Measurements from ENCODE around the gene ARHGAP42. TPM values are rescaled to one million over a fixed set of nuclear protein-coding genes. Genes with fewer than 3 reads are reported as not detected.

The ARHGAP42 gene
- total RNA-seq, 2 experiments from 2014 or later, result not detected

DNA sequence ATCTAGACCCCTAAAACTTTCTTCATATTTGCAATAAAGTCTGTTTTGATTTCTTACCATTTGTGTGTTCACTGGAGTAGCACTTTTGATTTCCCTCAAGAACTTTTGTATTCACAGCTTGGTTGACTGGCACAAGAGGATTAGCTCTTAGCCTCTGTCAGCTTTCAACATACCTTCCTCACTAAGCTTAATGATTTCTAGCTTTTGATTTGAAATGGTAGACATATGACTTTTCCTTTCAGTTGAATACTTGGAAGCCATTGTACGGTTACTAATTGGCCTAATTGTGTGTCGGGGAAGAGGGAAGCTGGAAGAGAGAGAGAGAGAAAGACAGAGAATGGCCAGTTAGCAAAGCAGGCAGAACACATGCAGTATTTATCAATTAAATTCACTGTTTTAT, 180.5 kb downstream of the ARHGAP42 start:
- Mint-ChIP-seq H3K4me3 (no peak overlapping the region), H3K27ac (no peak overlapping the region), H3K4me1 (ENCODE audit: low read depth) (no peaks in the 10 kb centered on the region), H3K36me3 (no peaks in the 10 kb centered on the region), H3K9me3 (peaks cover 5% of the 10 kb centered on the region), H3K27me3 (no peaks in the 10 kb centered on the region)
- ChIA-PET CTCF (no interaction called here), POLR2A (no interaction called here)
- intact Hi-C loops (cut with micrococcal nuclease), result no loop called here
- DNase-seq, result no peak

DNA sequence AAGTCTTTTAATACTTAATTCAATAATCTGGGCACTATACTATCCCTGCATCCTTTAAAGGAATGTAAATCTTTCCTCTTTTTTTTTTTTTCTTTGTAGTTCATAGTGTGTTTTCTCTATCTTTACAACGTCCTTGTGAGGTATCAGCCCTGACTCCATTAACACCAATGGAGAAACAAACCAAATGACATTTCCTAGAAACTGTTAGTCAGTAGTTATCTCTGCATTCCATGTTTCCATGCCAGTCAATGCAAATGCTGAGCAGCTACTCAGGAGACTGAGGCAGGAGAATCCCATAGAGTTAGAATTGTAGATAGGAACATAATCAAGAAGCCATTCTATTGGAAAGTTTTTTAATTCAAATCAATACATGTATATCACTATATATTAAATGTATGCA, 182.2 kb downstream of the ARHGAP42 start:
- ChIA-PET CTCF (no interaction called here), POLR2A (no interaction called here)
- Mint-ChIP-seq H3K27ac (no peak overlapping the region), H3K4me1 (ENCODE audit: low read depth) (no peaks in the 10 kb centered on the region), H3K27me3 (no peaks in the 10 kb centered on the region), H3K4me3 (no peak overlapping the region), H3K36me3 (no peaks in the 10 kb centered on the region), H3K9me3 (peaks cover 5% of the 10 kb centered on the region)
- intact Hi-C loops (cut with micrococcal nuclease), result no loop called here
- DNase-seq, result no peak

DNA sequence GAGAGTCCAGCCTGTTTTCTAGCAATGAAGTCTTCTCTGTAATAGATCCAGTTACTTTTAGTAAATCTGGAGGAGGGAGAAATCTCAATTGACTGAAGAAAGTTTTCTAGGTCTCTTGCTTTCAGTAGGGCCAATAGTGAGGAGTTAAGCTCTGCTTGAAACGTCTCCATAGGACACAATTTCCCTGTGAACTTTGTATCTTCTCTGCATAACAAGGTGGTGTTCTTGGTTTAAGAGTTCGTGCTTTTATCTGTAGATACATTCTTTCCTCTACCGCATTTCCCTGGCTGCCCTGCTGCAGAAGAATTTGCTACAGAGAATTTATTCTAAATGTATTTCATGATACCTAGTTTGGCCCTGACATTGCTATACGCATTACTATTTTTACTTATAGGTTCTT, 183.1 kb downstream of the ARHGAP42 start:
- no peaks in the 10 kb centered on the region for H3K27me3 Mint-ChIP-seq
- no peak overlapping the region for H3K4me3 Mint-ChIP-seq
- ChIA-PET POLR2A (no interaction called here), CTCF (no interaction called here)
- H3K9me3 Mint-ChIP-seq, result peaks cover 5% of the 10 kb centered on the region
- no peak for DNase-seq
- no peak overlapping the region for H3K27ac Mint-ChIP-seq
- intact Hi-C loops (cut with micrococcal nuclease), result no loop called here
- no peaks in the 10 kb centered on the region for H3K4me1 Mint-ChIP-seq (ENCODE audit: low read depth)
- H3K36me3 Mint-ChIP-seq, result no peaks in the 10 kb centered on the region

DNA sequence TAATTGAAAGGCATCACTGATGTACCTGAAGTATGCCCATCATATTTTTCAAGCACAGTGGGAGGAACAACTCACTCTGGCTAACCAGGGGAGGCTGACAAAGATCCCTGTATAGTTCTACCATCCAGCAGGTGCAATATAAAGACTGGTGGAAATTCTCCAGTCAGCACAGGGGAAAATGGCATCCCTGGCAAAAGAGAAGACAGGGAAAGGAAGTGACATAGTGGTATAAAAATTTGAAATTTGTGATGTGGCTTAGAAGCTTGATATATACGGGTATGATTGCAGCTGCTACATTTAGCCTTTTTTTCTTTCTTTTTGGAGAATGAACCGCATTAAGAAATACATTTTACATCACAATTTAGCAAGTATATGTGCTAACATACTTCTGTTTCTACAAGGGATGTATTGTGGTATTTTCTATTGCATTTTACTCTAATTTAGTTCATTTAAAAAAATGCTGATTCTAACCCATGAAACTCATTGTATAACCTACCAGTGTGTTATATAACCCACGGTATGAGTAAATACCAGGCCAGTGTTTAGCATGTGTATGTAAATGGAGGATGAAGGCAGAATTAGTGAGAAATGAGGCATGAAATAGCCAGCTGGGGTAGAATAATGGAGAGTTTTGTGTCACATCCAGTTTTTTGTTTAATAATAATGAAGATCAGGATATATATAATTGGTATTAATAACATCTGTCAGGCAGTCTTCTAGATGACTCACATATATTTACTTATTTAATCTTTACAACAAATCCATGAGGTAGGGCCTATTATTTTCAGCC, 186.1 kb downstream of the ARHGAP42 start:
- CTCF ChIA-PET, result no interaction called here
- intact Hi-C loops (cut with micrococcal nuclease), result no loop called here
- POLR2A ChIA-PET, result no interaction called here
- Mint-ChIP-seq H3K4me3 (no peak overlapping the region), H3K9me3 (peaks cover 4% of the 10 kb centered on the region), H3K27me3 (no peaks in the 10 kb centered on the region), H3K36me3 (no peaks in the 10 kb centered on the region), H3K27ac (no peak overlapping the region), H3K4me1 (ENCODE audit: low read depth) (no peaks in the 10 kb centered on the region)
- DNase-seq, result no peak

DNA sequence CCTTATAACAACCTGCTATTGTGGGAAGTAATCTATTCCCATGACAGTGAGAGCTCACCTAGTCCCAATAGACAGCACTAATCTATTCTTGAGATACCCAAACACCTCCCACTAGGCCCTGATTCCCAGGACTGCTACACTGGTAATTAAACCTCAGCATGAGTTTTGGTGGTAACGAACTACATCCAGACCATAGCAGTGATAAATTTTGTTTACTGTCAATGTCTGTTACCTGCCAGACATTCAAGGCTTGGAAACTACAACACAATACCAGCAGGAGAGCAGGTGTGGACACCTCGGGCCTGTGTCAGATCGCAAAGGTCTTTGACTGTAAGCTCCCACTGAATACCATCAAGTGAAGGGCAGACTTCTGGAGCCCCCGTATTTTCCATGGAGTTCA, 187.1 kb downstream of the ARHGAP42 start:
- Mint-ChIP-seq H3K27ac (no peak overlapping the region), H3K36me3 (no peaks in the 10 kb centered on the region), H3K9me3 (peaks cover 4% of the 10 kb centered on the region), H3K4me1 (ENCODE audit: low read depth) (no peaks in the 10 kb centered on the region), H3K27me3 (no peaks in the 10 kb centered on the region), H3K4me3 (no peak overlapping the region)
- no peak for DNase-seq
- ChIA-PET CTCF (no interaction called here), POLR2A (no interaction called here)
- intact Hi-C loops (cut with micrococcal nuclease), result no loop called here

DNA sequence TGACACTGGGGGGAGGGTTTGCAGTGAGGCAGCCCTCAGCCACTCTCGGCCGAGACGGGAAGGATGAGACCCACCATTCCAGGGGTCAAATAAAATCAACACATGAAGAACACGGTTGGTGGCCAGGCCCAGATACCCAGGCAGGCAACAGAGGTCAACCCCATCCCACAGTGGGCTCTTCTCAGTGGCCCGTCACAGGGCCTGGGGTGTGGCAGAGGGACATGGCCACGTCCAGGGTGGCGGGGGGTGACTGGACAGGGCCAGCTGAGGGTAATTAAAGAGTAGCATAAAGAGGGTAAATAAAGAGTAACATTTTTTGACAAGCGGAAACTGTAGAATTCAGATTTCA, 188.4 kb downstream of the ARHGAP42 start:
- Mint-ChIP-seq H3K4me3 (no peak overlapping the region), H3K36me3 (no peaks in the 10 kb centered on the region), H3K27ac (no peak overlapping the region), H3K9me3 (peaks cover 4% of the 10 kb centered on the region), H3K4me1 (ENCODE audit: low read depth) (no peaks in the 10 kb centered on the region), H3K27me3 (no peaks in the 10 kb centered on the region)
- intact Hi-C loops (cut with micrococcal nuclease), result no loop called here
- DNase-seq, result no peak
- ChIA-PET POLR2A (no interaction called here), CTCF (no interaction called here)

DNA sequence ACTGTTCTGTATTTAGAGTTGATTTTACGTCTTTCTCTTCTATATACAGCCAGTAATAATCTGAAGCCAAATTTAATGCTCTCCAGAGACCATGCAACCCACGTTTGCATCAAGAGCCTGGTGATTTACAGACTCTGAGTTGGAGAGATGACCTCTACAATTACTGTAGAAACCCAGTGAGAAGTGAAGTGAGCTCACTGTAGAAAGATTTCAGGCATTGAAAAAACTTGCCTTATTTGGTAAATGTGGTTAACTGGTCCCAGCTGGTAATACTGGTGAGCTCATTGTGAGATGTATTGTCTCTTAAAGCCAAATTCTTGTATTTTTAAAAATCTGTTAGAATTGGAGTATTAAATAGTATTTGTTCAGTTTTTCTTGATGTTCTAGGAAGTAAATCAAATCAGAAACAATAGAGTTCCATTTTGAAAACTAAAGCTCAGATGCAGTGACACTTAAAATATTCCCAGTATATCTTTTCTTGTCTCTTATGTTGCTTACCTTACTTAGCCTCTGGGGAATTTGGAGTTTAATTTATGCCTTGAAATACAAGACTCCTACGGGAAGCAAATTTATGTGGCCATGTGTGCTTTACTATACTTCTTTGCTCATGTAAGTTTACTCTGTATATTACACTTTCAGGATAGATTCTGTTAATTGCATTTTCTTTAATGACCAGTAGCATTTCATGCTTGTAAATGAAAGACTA, 189.9 kb downstream of the ARHGAP42 start:
- intact Hi-C loops (cut with micrococcal nuclease), result no loop called here
- Mint-ChIP-seq H3K27me3 (no peaks in the 10 kb centered on the region), H3K4me3 (no peak overlapping the region), H3K27ac (no peak overlapping the region), H3K9me3 (peaks cover 15% of the 10 kb centered on the region), H3K36me3 (no peaks in the 10 kb centered on the region), H3K4me1 (ENCODE audit: low read depth) (no peaks in the 10 kb centered on the region)
- CTCF ChIA-PET, result no interaction called here
- POLR2A ChIA-PET, result no interaction called here
- no peak for DNase-seq

DNA sequence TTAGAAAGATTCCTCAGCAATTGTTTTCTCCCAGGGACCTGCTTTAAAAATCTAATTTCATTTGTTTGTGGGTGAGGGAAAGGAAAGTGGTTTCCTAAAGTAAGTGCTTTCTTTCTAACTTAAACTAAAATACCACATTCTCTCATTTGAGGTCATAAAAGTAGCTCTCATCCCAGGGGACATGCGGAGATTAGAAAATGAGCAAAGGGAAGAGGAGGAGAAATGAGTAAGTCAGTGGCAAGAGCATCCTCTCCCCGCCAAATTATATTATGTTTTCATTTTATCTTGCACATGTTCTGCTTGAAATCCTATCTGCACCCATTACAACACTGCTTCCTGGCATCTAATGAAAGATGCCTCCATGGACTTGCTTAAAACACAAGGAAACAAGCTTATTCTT, 191.4 kb downstream of the ARHGAP42 start:
- Mint-ChIP-seq H3K9me3 (peaks cover 19% of the 10 kb centered on the region), H3K4me1 (ENCODE audit: low read depth) (no peaks in the 10 kb centered on the region), H3K27ac (no peak overlapping the region), H3K4me3 (no peak overlapping the region), H3K27me3 (no peaks in the 10 kb centered on the region), H3K36me3 (no peaks in the 10 kb centered on the region)
- intact Hi-C loops (cut with micrococcal nuclease), result no loop called here
- CTCF ChIA-PET, result no interaction called here
- POLR2A ChIA-PET, result interaction anchor here (0.6 kb wide), 1 partner anchor 1149 kb away, joined by 3 read pairs; no protein-coding TSS in a partner anchor
- no peak for DNase-seq

DNA sequence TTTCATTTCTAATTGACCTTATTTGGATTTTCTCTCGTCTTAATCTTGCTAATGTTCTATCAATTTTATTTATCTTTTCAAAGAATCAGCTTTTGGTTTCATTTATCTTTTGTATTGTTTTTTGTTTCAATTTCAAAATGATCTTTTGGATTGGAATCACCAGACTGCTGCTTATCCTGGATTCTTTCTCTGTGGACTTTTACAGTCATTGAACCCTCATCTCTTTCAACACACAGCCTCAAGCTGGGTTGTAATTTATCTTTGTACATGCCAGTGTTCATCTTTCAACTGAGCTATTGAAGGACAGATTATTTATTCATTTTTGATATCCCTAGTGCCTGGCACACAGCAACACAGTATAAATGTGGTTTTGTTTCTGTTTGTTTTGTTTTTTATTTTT, 195.9 kb downstream of the ARHGAP42 start:
- no peaks in the 10 kb centered on the region for H3K27me3 Mint-ChIP-seq
- no peaks in the 10 kb centered on the region for H3K4me1 Mint-ChIP-seq (ENCODE audit: low read depth)
- no peak for DNase-seq
- ChIA-PET CTCF (no interaction called here), POLR2A (no interaction called here)
- no peaks in the 10 kb centered on the region for H3K36me3 Mint-ChIP-seq
- no peak overlapping the region for H3K4me3 Mint-ChIP-seq
- H3K27ac Mint-ChIP-seq, result no peak overlapping the region
- intact Hi-C loops (cut with micrococcal nuclease), result no loop called here
- H3K9me3 Mint-ChIP-seq, result peaks cover 15% of the 10 kb centered on the region

DNA sequence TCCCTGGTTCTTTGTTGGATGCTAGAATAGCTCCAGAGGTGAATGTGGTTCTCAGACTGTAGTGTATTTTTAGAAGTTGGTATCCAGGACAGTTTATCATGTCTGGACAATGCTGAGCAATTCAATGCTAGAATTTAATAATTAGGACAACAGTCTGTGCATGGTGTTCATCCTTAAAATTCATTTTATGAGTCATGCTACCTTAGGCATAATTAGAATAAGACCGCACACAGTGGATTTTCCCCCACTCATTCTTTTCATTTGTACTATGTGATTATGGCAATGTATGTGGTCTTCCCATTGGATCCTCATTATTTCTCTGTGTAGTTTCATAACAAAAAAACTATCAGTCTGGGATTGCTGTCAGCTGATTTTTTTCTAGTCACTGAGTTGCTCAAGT, 196.7 kb downstream of the ARHGAP42 start:
- peaks cover 15% of the 10 kb centered on the region for H3K9me3 Mint-ChIP-seq
- H3K27ac Mint-ChIP-seq, result no peak overlapping the region
- CTCF ChIA-PET, result no interaction called here
- POLR2A ChIA-PET, result no interaction called here
- H3K4me3 Mint-ChIP-seq, result no peak overlapping the region
- intact Hi-C loops (cut with micrococcal nuclease), result no loop called here
- H3K4me1 Mint-ChIP-seq (ENCODE audit: low read depth), result no peaks in the 10 kb centered on the region
- no peak for DNase-seq
- no peaks in the 10 kb centered on the region for H3K27me3 Mint-ChIP-seq
- no peaks in the 10 kb centered on the region for H3K36me3 Mint-ChIP-seq

DNA sequence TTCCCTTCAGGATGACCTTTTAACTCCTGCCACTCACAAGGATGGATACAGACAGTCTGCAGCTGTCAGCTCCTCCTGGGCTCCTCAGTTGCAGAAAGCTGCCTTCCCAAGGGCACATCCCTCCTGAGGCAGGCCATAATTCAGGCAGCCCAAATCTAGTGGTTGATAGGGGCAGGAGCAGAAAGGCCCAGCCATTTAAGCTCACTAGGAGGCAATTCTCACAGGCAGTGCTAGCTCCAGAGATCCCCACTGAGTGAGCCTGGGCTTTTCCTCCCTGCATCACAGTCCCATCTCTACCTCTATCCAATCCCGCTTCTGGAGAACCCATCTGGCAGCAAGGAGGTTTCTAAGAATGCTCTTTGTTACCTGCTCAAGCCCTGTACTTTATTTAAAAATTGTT, 200.6 kb downstream of the ARHGAP42 start:
- intact Hi-C loops (cut with micrococcal nuclease), result no loop called here
- ChIA-PET CTCF (no interaction called here), POLR2A (no interaction called here)
- Mint-ChIP-seq H3K36me3 (no peaks in the 10 kb centered on the region), H3K27ac (no peak overlapping the region), H3K4me1 (ENCODE audit: low read depth) (no peaks in the 10 kb centered on the region), H3K27me3 (no peaks in the 10 kb centered on the region), H3K9me3 (peaks cover 5% of the 10 kb centered on the region), H3K4me3 (no peak overlapping the region)
- no peak for DNase-seq

DNA sequence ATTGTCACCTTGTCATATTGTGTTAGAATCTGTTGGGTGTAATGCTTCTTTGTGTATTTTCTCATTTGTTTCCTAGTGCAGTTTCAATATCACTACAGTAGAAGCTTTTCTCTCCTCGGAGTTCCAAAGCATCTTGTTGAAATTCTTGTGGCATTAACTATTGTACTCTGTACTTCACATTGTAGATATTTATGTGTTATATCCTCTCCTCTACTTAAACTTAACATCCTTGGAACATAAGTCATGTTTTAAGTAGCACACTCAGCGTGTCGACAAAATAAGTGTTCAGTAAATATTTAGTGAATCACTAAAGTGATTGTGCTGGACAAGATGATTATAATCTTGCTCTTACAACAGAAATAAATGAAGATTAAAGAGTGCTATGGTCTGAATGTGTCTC, 201.7 kb downstream of the ARHGAP42 start:
- Mint-ChIP-seq H3K27ac (no peak overlapping the region), H3K9me3 (peaks cover 4% of the 10 kb centered on the region)
- POLR2A ChIA-PET, result no interaction called here

DNA sequence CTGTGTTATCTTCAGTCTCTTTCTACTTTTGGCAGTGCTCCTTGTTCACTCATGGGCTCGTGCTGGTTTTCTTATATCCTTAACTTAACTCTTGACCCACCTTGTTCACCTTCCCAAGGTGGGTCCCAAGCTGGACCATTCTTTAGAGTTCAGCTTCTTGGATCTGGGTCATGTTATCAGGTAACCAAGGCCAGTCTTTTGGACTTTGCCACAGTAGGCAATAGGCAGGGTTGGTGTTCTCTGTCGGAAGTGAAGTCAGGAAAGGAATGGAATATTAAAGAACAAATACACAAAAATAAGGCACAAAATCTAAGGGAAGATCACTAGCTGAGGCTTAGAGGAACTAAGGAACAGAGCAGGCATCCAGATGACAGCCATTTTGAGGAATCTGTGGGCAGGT, 202.7 kb downstream of the ARHGAP42 start:
- DNase-seq, result no peak
- CTCF ChIA-PET, result no interaction called here
- Mint-ChIP-seq H3K27ac (no peak overlapping the region), H3K36me3 (no peaks in the 10 kb centered on the region), H3K9me3 (peaks cover 4% of the 10 kb centered on the region), H3K4me1 (ENCODE audit: low read depth) (no peaks in the 10 kb centered on the region), H3K27me3 (no peaks in the 10 kb centered on the region), H3K4me3 (no peak overlapping the region)
- POLR2A ChIA-PET, result no interaction called here
- intact Hi-C loops (cut with micrococcal nuclease), result no loop called here

More for the DNA sequence above, 201.7 kb downstream of the ARHGAP42 start:
- CTCF ChIA-PET, result no interaction called here
- DNase-seq, result no peak
- intact Hi-C loops (cut with micrococcal nuclease), result no loop called here
- no peaks in the 10 kb centered on the region for H3K4me1 Mint-ChIP-seq (ENCODE audit: low read depth)
- no peak overlapping the region for H3K4me3 Mint-ChIP-seq
- no peaks in the 10 kb centered on the region for H3K36me3 Mint-ChIP-seq
- H3K27me3 Mint-ChIP-seq, result no peaks in the 10 kb centered on the region
